ENCODE data around the gene MRPS34.
"Not testable (repeated sequence)": the region's sequence is repeated elsewhere in the genome, so short reads cannot be mapped to it uniquely, and the experiment has no call there.

MRPS34 gene

DNA sequence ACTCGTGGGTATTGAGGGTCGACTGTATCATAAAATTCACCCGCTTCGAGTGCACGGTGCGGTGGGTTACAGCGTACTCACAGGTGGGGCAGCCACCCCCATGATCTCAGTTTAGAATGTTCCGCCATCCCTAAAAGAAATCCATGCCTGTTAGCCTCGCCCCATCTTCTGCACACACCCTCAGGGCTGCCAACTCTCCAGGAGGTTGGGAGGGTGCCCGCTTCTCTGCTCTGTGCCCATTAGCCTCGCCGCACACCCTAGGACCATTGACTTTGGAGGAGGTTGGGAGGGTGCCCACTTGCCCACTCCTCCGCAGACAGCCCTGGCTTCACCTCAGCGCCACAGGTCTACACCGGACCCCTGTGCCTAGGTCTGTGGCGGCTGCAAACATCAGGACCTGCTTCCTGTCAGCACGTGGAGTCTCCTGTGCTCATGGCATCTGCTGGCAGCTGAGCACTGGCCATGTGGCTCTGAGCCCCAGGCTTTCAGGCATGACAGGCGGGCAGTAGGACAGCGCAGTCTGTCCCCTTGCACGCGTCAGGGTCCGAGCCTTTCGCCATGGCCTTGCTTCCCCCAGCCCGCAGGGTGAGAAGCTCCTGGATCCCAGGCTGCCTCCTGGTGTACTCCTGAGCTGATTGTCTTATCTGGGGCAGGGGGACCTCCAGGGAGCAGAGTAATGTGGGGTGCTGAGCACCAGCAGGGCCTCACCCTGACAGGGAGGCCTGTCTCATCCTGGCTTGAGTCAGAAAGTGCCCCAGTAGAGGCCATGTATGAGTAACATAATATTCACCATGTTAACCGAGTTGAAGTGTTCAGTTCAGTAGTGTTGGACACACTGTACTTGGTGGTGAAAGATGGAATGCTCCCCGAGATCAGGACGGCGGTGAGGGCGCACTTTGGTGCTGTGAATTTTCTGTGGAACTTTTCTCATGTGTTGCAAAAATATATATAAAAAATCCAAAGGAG is 23.5 kb downstream of the MRPS34 start:
- DNase-seq (ENCODE audit: low read depth) = no peak

DNA sequence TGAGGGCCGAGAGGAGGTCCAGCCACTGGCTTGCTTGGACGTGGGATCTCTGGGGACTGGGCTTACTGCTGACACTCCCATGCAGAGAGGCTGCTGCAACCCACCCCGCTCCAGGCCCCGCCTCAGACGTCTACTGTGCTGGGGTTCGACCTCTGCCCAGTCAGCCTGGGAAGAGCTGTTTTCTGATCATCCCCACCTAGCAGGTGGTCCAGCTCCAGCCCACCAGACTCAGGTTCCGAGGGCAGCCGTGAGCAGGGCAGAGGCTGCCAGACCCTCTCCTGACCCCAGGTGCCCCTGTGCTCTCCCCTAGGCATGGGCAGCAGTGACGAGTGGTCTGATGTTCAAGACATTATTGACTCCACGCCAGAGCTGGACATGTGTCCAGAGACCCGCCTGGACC is 25.0 kb downstream of the MRPS34 start:
- DNase-seq (ENCODE audit: low read depth) = no peak

DNA sequence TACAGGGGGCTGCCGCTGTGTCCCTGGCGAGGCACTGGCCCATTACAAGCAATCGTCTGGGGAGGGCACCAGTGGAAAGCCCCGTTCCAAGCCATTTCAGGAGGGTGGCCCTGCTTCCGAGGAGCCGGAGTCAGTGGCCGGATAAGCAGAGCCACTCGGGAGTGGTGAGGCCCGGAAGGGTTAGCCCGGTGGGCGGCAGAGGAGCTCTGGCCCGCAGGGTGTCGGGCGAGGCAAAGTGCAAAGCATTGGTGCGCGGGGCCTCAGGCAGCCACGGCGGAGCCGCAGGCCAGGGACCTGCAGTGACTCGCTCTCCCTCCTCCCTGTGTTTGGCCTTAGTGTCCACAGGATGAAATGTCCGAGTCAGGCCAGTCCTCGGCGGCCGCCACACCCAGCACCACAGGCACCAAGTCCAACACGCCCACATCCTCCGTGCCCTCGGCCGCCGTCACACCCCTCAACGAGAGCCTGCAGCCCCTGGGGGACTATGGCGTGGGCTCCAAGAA is 26.2 kb downstream of the MRPS34 start:
- DNase-seq (ENCODE audit: low read depth) = no peak

DNA sequence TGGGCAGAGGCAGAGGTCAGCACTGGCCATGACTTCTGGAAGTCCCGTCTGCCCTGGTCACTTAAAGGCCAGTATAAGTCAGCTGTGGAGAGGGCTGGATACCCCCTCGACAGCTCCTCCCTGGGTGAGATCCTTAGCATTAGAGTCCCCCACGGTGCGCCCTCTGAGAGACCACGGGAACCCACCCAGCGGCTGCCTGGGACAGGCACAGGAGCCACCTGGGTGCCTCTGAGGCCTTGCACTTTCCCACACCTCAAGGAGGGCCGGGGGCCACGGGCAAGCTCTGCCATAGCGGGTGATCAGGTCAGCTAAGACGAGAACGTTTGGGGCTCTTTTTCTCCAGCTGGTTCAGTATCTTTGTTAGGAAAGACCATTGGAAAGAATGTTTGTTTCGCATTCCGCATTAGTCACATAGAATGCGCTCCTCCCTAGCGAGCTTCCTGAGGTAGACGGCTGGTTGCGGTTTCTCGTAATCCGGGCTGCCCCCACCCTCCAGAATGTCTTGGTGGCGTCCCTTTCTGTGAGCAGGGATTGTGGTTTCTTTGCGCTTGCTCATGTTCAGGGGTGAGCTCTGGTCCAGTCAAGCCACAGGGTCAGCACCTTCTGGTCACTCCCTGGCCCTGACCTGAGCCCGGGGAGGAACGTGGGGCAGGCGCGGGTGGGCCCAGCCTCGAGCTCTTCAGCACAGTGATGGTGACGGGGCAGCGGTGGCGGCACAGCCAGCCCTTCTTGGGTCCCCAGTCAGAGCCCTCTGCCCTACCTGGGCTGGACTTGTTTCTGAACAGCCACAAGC is 26.8 kb downstream of the MRPS34 start:
- no peak for DNase-seq (ENCODE audit: low read depth)

DNA sequence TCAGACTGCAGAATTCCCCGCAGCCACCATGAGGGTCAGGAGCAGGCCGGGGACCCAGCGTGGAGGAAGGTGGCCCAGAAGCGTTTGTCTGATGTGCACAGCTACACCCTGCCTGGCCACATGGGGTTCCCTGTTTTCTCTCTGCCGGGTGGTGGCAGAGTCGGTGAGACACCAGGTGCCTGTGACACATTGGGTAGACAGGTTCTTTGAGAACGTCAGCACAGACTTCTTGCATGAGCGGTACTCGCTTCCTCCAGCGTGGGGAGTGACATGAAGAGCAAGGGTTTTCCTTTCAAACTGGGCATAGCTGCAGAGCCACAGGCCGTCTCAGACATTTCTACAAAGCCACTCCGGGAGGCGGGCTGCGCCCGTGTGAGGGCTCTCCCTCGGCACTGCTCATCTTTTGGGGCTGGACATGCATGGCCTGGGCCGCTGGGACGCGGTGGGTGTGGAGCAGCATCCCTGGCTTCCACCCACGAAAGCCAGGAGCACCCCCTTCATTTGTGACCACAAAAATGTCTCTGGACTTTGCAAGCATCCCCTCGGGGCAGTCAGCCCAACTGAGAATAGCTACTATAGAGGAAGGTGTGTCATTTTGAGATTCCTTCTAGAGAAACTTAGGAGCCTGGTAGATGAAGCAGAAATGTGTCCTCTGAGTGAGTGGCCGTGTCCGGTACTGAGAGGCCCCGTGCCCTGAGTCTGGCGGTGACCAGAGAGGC is 27.6 kb downstream of the MRPS34 start:
- DNase-seq (ENCODE audit: low read depth) = no peak

DNA sequence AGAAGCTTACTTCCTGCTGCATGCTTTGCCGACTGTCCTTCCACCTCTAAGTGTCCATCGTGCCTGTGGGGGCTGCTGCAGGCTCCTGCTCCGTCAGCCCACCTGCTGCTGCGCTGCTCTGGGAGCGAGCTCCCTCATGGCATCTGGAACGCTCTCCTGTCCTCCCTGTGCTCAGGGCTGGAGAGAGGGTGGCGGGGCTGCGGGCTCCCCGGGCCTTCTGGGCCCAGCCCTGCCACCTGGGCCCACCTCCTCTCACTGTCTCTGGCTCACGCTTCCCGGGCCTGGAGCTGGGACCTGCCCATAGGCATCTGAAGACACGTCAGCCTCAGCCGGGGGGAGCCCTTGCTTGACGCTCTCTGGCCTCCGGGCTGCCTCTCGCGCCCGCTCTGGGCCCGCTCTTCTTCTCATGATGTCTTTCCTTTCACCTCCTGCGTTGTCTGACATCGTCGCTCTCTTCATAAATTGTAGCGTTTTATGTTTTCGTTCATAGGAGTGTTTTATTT is 28.5 kb downstream of the MRPS34 start:
- DNase-seq (ENCODE audit: low read depth) = no peak

DNA sequence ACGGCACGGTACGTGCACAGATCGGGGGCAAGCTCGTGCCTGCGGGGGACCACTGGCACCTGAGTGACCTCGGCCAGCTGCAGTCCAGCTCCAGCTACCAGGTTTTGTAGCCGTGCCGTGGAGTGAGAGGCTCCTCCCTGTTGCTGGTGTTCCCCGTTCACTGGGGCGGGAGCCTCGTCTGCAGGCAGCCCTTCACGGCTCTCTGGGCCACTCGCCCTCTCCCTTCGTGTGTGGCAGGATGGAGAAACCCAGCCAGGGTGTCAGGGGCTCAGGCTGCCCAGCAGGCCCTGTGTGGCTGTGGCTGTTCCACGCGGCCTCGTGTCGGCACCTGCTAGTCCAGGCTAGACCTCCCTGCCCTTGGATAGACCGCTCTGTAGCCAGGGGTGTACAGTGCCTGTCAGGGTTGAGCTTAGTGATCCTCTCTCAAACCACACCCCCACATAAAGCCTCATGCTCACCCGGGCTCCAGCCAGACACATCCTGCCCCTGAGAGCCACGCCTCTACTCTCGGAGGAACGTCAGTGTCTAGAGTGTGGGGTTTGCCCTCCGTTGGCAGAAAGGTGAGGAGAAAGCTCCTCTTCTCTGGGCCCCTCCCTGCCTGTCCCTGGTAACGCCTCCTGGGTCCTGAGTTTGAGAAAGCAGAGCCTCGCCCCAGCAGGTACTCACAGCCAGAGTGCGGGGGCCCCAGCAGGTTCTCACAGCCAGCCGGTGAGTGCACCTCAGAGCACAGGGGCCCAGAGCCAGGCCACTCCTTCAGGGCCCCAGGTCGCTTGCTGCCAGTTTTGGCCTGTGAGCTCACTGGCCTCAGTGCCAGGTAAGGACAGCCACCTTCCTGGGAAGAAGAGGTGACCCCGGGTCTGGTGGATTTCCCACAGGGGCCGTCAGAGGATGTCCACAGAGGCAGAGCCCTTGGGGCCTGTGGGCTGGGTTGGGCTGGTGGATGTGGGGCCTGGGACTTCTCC is 29.3 kb downstream of the MRPS34 start:
- DNase-seq (ENCODE audit: low read depth) = no peak

DNA sequence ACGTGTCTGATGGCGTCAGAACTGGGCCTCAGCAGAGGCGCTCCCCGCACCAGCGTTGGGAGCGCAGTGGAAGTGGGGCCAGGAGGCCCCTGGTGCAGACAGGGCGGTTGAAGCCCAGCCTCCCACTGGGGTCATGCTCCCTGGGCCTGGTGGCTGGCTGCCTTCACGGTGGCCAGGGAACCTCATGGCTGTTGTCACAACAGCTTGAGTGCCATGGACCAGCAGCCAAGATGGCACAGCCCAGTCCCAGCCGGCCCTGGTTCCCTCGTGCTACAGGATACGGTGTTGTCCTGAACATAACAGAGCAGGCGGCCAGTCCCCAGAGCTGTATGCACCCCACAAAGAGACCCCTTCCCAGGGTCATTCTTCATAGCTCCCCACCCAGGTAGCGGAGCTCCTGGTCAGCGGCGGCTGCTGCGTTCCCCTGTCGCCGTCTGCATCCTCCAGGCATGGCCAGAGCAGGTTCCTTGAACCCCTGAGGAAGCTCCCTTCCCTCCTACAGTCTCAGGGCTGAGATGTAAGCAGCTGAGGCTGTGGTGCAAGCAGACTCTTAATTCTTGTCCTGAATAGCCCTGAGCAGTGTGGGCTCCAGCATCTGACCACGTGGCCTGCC is 31.3 kb downstream of the MRPS34 start:
- no peak for DNase-seq (ENCODE audit: low read depth)

DNA sequence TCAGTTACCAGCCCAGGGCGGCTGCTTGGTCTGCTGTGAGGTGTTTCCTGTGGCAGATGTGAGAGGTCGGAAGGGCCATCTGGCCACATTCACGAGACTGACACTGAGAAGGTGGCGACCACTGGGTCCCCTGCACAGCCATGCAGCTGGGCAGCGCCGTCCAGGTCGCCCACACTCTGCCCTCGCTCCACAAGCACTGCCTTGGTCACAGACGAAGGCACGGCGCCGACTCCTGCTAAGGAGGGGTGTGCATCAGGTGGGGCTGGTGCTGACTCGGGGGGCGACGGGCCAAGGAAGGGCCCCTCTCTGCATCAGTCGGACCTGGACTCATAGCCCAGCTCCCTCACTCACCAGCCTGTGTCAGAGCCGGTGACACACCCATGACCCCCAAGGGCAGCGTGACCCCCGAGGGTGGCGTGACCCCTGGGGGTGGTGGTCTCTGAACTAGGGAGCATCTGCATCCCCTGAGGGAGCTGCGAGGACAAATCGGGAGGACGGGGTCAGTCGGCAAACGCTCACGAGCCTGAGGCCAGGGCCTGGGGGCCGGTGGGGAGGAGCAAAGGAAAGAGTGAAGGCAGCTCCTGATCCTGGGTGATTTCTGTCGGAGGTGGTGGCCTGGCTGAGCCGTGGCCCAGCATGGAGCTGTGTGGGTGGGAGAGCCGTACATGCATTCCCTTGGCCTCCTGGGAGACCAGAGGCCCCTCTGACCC is 32.0 kb downstream of the MRPS34 start:
- DNase-seq (ENCODE audit: low read depth) = no peak

DNA sequence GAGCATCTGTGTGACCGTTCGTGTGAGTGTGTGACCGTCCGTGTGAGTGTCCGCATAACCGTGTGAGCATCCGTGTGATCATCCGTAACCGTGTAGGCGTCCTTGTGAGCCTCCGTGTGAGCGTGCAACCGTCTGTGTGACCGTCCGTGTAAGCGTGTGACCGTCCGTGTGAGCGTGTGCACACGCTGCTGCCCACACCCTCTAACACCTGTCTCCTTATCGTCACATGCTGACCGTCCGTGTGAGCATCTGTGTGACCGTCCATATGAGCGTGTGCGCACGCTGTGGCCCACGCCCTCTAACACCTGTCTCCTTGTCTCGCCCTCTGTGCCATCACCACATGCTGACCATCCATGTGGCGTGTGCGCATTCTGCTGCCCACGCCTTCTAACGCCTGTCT is 32.7 kb downstream of the MRPS34 start:
- DNase-seq (ENCODE audit: low read depth) = no peak

DNA sequence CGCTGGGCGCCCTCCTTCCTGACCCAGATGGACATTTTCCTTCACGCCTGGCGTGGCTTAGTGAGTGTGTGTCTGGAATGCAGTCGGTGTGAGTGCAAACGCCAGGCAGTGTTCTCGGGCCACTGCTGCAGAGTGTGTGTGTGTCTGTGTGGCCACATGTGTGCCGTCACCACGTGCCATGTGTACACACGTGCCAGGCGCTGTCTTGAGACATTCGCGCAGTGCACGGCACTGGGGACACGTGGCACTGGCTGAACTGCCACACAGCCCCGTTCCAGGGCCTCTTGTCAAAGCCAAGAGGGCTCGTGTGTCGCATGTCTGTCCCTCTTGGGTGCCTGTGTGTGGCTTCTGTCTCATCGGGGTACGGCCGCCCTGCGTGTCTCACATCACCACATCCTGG is 38.1 kb downstream of the MRPS34 start:
- no peak for DNase-seq (ENCODE audit: low read depth)

DNA sequence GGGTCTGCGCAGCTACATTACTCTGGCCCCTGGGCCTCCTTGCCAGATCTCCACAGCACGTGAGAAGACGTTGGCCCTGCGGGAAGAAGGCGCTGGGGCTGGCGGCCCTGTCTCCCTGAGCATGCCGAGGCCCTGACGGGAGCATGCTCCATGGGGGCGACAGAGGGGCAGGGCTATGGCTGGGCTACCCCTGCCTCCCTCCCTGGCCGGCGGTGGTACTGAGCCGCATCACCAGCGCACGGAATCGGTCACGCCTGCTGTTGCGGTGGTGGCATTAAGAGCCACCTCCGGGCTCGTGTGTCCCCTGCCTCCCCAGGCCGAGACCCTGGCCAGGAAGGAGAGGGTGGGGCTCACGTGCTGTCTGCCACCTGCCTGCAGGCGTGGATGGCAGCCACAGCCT is 38.8 kb downstream of the MRPS34 start:
- no peak for DNase-seq (ENCODE audit: low read depth)

DNA sequence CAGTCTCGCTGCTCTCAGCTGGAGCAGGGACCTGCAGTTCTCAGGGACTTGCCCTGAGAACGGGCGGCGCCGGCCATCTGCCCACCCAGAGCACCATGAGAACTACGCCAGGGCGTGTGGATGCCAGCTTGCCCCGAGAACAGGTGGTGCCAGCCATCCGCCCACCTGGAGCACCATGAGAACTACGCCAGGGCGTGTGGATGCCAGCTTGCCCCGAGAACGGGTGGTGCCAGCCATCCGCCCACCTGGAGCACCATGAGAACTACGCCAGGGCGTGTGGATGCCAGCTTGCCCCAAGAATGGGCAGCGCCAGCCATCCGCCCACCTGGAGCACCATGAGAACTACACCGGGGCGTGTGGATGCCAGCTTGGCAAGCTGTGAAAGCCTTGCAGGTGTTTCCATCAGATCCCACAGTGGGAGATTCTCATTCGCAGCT is 40.4 kb downstream of the MRPS34 start:
- not testable (repeated sequence) for DNase-seq (ENCODE audit: low read depth)

DNA sequence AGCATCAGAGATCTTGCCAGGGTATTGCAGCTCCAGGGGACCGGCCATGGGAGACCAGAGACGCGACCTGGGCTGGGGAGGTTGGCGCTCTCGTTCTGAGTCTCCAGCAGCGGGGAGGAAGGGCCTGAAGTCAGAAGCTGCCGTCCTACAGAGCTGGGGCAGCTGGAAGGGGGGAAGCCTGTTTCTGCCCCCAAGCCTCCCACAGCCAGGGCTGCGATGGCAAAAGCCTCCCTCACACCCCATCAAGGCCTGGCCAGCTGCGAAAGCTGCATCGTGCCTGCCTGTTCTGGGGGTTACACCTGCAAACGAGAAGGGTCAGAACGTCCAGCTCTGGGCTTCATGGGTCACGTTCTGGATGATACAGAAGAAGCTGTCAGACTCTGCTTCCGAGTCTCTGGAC is 40.9 kb downstream of the MRPS34 start:
- DNase-seq (ENCODE audit: low read depth) = no peak

DNA sequence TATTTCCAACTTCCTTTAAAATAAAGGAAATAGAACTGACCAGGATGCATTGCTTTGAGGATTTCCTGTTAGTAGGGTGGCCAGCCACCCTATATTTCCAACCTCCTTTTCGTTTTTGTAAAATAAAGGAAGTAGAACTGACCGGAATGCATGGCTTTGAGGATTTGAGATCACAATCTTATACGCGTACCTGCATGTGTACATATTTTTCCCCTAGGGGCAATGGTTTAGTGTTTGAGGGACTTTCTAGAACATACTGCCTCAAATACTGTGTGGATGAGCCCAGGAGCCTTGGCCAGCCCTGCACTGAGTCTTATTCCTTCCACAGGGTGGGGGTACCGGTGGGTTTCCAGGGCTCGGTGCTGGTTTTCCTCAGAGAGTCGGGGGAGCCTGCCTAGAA is 41.3 kb downstream of the MRPS34 start:
- no peak for DNase-seq (ENCODE audit: low read depth)

DNA sequence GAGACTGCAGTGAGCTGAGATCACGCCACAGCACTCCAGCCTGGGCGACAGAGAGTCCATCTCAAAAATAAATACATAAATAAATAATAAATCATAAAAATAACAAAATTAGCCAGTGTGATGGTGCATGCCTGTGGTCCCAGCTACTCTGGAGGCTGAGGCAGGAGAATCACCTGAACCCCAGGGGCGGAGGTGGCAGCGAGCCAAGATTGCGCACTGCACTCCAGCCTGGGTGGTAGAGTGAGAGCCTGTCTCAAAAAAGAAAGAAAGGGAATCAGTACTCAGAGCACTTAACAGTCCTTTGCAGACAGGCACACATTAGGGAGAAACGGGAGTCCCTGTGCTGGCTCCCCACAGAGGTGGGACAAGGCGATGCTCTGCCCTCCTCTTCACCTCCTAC is 41.9 kb downstream of the MRPS34 start:
- no peak for DNase-seq (ENCODE audit: low read depth)

DNA sequence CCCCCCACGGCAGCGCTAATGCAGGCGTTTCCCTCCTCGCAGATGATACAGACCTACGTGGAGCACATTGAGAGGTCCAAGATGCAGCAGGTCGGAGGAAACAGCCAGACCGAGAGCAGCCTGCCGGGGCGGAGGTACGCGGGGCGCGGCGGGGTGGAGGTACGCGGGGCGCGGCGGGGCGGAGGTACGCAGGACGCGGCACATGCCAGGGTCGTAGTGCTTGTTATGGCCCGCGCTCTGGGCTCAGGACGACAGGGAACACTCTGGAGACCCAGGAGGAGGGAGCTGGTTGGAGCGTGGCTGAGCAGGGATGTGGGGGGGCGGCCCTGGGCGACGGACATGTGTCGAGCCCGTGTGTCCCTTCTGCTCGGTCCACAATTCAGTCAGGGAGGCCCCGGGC is 43.5 kb downstream of the MRPS34 start:
- no peak for DNase-seq (ENCODE audit: low read depth)

DNA sequence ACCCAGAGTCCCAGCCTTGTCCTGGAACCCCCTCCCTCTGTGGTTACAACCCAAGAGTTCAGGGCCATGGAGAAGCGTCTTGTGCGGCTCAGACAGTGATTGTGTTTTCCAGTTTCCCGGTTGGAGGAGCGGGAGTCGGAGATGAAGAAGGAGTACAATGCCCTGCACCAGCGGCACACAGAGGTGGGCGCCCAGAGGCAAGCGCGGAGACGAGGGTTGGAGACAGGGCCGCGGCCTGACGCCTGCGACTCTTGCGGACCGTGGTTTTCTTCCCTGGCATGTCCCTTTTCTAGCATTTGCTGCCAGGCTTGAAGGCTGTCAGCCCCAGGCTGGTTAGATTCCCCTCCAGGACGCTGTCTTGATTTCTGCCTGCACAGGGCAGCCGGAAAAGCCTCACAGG is 43.9 kb downstream of the MRPS34 start:
- DNase-seq (ENCODE audit: low read depth) = no peak

DNA sequence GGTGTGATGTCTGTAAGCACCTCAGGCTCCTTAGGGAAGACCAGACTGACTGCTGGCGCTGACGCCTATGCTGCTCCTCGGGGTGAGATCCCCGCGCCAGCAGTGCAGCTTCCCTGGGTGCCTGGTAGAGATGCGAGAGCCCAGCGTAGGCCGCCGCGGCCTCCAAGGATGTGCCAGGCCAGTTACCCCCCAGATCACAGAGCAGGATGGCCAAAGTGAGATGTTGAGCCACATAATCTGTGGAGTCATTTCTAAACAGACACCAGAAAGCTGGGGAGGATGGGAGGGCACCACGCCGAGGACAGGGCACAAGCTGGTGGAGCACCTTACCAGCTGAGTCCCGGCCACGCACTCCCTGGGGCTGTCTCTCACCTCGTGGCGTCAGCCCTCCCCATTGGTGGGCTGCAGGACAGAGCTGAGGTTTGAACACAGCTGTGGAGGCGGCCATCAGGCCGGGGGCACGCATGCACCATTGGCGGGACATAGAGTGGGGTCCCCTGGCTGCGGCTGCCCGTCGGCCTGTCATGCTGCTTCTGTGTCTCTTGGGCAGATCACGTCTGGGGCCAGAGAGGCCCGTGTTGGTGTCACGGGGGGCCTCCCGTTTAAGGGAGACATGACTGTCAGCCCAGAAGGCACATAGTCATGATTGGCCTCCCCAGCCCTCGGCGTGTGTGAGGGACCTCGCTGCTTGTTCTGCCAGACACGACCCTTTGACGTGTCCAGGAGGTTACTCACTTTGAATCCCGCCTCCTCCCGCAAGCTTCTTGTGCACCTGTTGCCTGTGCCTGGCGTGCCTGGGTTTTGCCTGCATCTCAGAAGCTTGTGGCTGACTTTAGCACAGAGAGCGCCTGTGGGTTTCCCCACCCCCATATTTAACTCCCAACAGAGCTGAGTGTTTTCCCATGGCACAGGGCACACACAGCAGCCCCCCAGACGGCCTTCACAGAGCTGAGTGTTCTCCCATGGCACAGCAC is 45.0 kb downstream of the MRPS34 start:
- no peak for DNase-seq (ENCODE audit: low read depth)

Measured in stimulated activated CD8-positive, alpha-beta memory T cell treated with anti-CD3 and anti-CD28 coated beads, Interleukin-15, amount 100 ng/mL, for 24 hours (primary cell).